ENCODE results near the gene PLD1.
"Not testable (repeated sequence)": the region's sequence is repeated elsewhere in the genome, so short reads cannot be mapped to it uniquely, and the experiment has no call there.

The PLD1 gene

GRCh38 chr3:171815973-171816595 lies 5.8 kb upstream of the PLD1 start:
- DNase-seq = no peak

- DNase-seq = not testable (repeated sequence)
Measured at GRCh38 chr3:171814662-171815061, 4.4 kb upstream of the PLD1 start.

GRCh38 chr3:171813897-171814460 lies 3.7 kb upstream of the PLD1 start:
- no peak for DNase-seq

- DNase-seq = no peak
Measured at GRCh38 chr3:171813278-171813896, 3.1 kb upstream of the PLD1 start.

- DNase-seq = no peak
Measured at GRCh38 chr3:171812811-171813210, 2.5 kb upstream of the PLD1 start.

- DNase-seq = no peak
Measured at GRCh38 chr3:171811913-171812335, 1.6 kb upstream of the PLD1 start.

GRCh38 chr3:171811295-171811912 lies 1.1 kb upstream of the PLD1 start:
- peak; percentile 76 for DNase-seq

GRCh38 chr3:171810629-171811294 lies 479 bp upstream of the PLD1 start:
- peak; percentile 67 for DNase-seq

- DNase-seq = peak; percentile 75
Measured at GRCh38 chr3:171809611-171809860, 747 bp downstream of the PLD1 start.

- no peak for DNase-seq
Measured at GRCh38 chr3:171807806-171808205, 2.5 kb downstream of the PLD1 start.

- DNase-seq = no peak
Measured at GRCh38 chr3:171807129-171807675, 3.1 kb downstream of the PLD1 start.

GRCh38 chr3:171806200-171807128 lies 3.8 kb downstream of the PLD1 start:
- DNase-seq = peak; percentile 64

GRCh38 chr3:171805687-171806086 lies 4.6 kb downstream of the PLD1 start:
- no peak for DNase-seq

GRCh38 chr3:171804618-171805389 lies 5.5 kb downstream of the PLD1 start:
- DNase-seq = peak; percentile 58

- no peak for DNase-seq
Measured at GRCh38 chr3:171803044-171803443, 7.2 kb downstream of the PLD1 start.

- no peak for DNase-seq
Measured at GRCh38 chr3:171802590-171802956, 7.7 kb downstream of the PLD1 start.

- DNase-seq = no peak
Measured at GRCh38 chr3:171801738-171802589, 8.3 kb downstream of the PLD1 start.

GRCh38 chr3:171799501-171799900 lies 10.8 kb downstream of the PLD1 start:
- no peak for DNase-seq

- no peak for DNase-seq
Measured at GRCh38 chr3:171797873-171798272, 12.4 kb downstream of the PLD1 start.

GRCh38 chr3:171797265-171797679 lies 13.0 kb downstream of the PLD1 start:
- DNase-seq = no peak
